ENCODE results near the gene AOPEP.

AOPEP gene

GRCh38 chr9:94825611-94825958 is 99.1 kb downstream of the AOPEP start:
- TF ChIP-seq CEBPB (IDR thresholded peaks at IDR 0.05): no peak
- TF ChIP-seq TCF12 (IDR thresholded peaks at IDR 0.05; ENCODE audit: low read depth): no peak
- no peak for TF ChIP-seq YY1 (IDR thresholded peaks at IDR 0.05; ENCODE audit: low read depth)
- no peak for TF ChIP-seq CREB1 (IDR thresholded peaks at IDR 0.05; ENCODE audit: low read depth)
- no peak for TF ChIP-seq REST (IDR thresholded peaks at IDR 0.05; ENCODE audit: low read depth)
- TF ChIP-seq FOXM1 (IDR thresholded peaks at IDR 0.05; ENCODE audit: borderline replicate concordance, low read depth): no peak
- no peak for TF ChIP-seq MAX (IDR thresholded peaks at IDR 0.05)
- no peak for TF ChIP-seq EP300 (IDR thresholded peaks at IDR 0.05; ENCODE audit: borderline replicate concordance)
- TF ChIP-seq TEAD4 (IDR thresholded peaks at IDR 0.05): no peak
- TF ChIP-seq USF1 (IDR thresholded peaks at IDR 0.05): no peak
- TF ChIP-seq RAD21 (IDR thresholded peaks at IDR 0.05; ENCODE audit: low read depth): no peak
- no peak for TF ChIP-seq ZBTB7A (IDR thresholded peaks at IDR 0.05; ENCODE audit: low read depth)

GRCh38 chr9:94826044-94826443 is 99.5 kb downstream of the AOPEP start:
- no peak for TF ChIP-seq NFIC (IDR thresholded peaks at IDR 0.05)
- no peak for TF ChIP-seq EGR1 (IDR thresholded peaks at IDR 0.05)
- TF ChIP-seq TEAD4 (IDR thresholded peaks at IDR 0.05): no peak
- TF ChIP-seq YY1 (IDR thresholded peaks at IDR 0.05; ENCODE audit: low read depth): no peak
- no peak for TF ChIP-seq USF1 (IDR thresholded peaks at IDR 0.05)
- TF ChIP-seq CEBPB (IDR thresholded peaks at IDR 0.05): no peak
- no peak for TF ChIP-seq RAD21 (IDR thresholded peaks at IDR 0.05; ENCODE audit: low read depth)
- no peak for TF ChIP-seq CREB1 (IDR thresholded peaks at IDR 0.05; ENCODE audit: low read depth)
- TF ChIP-seq ZBTB7A (IDR thresholded peaks at IDR 0.05; ENCODE audit: low read depth): no peak
- no peak for TF ChIP-seq TCF12 (IDR thresholded peaks at IDR 0.05; ENCODE audit: low read depth)
- TF ChIP-seq TAF1 (IDR thresholded peaks at IDR 0.05; ENCODE audit: low read depth): no peak
- no peak for TF ChIP-seq FOXM1 (IDR thresholded peaks at IDR 0.05; ENCODE audit: borderline replicate concordance, low read depth)

DNA sequence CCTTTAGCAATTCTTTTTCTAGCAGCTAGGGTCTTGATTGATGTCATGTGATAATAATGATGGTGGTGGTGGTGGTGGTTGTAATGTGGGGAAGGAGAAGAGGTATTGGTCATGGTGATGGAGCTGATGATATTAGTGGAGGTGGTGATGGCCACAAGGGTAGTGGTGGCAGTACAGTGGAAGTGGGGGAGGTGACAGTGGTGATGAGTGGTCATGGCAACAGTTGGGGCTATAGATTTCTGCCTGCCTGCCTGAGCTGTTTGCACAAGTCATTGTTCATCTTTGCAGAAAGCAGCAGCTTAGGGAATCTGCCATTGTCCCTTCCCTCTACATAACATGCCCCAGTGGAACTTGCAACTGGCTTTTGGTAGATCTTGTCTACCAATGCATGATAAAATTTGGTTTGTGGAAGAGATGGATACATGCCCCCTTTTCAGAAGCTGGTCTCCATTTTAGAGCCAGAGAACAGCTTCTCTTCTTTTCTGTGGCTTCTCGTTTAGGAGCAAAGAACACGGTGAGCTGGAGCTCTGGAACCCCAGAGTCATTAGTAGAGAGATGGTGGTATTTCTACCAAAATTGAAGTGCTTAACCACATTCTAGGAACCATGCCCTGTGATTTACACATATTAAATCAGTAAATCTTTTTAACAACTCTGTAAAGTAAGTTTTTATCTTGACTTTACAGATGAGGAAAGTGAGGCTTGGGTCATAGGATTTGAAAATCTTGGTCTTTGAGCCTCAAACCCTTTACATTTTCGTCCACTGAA is 100.3 kb downstream of the AOPEP start:
- TF ChIP-seq EP300 (IDR thresholded peaks at IDR 0.05; ENCODE audit: borderline replicate concordance) (no peak), RAD21 (IDR thresholded peaks at IDR 0.05; ENCODE audit: low read depth) (no peak), ZBTB7A (IDR thresholded peaks at IDR 0.05; ENCODE audit: low read depth) (no peak), YY1 (IDR thresholded peaks at IDR 0.05; ENCODE audit: low read depth) (no peak), FOXM1 (IDR thresholded peaks at IDR 0.05; ENCODE audit: borderline replicate concordance, low read depth) (no peak), TAF1 (IDR thresholded peaks at IDR 0.05; ENCODE audit: low read depth) (no peak)

DNA sequence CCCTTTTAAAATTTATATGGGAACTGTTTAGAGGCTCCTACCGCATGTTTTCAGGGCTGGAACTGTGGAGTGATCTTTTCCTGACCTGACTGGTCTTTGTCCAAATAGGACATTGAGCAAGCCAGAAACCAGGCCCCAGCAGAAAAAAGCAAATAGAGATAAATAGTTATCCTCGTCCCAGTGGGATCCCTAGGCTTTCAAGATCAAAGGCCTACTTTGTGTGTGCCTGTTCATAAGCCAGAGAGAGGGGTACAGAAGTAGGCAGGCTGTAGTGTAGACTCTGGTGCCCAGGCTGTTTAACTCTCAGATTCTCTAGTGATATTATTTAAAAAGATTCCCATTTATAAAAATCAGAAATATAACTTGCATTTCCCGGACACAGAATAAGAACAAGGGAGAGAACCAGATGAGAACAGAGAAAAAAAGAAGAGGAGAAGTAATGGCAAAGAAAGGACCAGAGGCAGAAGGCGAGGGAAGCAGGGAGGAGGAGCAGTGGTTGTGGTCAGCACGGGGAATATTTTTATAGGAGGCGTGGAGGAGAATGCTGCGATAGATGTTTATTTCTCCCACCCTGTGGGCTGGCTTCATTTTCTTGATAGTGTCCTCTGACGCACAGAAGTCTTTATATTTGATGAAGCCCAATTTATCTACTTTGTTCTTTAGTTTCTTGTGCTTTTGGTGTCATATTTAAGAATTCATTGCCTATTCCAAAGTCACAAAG is 101.2 kb downstream of the AOPEP start:
- TF ChIP-seq FOXM1 (IDR thresholded peaks at IDR 0.05; ENCODE audit: borderline replicate concordance, low read depth): no peak

DNA sequence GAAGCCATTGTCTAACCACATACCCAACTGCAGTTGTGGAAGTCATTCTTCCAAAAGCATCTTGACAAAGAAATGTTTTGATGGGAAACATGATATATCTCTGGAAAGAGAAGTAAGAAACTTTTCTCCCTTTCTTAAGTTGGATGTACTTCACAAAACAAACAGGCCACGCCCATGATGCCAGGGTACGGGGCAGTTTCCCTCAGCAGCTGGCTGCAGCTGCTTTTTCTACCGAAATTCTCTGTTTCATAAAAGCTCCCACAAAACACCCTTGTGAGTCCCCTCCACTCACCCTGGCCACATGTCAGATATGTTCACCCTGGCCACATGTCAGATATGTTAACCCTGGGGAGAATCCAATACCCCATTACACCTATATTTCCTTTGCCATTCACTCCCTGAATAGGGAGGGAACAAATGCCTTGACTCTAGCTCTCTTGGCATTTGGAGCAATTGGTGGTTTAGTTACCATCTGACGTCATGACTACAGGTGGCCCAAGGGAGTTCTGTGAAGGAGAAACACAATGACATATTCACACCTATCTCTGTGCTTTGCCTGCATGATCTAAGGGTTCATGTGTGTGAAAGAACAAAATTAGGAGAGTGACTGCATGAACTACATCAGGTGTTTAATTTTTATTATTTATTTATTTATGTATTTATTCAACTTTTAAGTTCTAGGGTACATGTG is 103.0 kb downstream of the AOPEP start:
- TF ChIP-seq USF1 (IDR thresholded peaks at IDR 0.05) (no peak), REST (IDR thresholded peaks at IDR 0.05; ENCODE audit: low read depth) (no peak), YY1 (IDR thresholded peaks at IDR 0.05; ENCODE audit: low read depth) (no peak)
